HG02759 (cell line): ENCODE data around the gene ACAD8.
A peak's percentile ranks its signal among the peaks of the same experiment; 100 is the strongest.
"Not testable (repeated sequence)": the region's sequence is repeated elsewhere in the genome, so short reads cannot be mapped to it uniquely, and the experiment has no call there.

ENCODE experiments used
- ATAC-seq: cut with Tn5 transposase; IDR thresholded peaks from one replicate; pipeline ENCODE4 v1.9.1; 2021; ENCODE audit warnings: mild to moderate bottlenecking, moderate library complexity; ENCODE audit not compliant: unreplicated experiment

The ACAD8 gene

DNA sequence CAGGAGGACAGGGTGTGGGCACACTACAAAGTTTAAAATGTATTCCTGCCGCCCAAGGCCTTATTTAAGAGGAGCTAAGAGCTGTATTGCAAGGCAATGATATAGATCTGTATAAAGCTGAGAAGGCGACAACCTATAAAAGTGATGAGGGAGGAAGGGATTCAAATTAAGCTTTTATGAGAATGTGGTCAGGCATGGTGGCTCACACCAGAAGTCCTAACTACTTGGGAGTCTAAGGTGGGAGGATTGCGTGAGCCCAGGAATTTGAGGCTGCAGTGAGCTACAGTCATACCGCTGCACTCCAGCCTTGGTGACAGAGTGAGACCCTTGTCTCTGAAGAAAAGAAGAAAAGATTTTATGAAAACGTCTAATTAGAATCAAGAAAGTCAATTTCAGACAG, 13.1 kb downstream of the ACAD8 start:
- no peak for ATAC-seq

DNA sequence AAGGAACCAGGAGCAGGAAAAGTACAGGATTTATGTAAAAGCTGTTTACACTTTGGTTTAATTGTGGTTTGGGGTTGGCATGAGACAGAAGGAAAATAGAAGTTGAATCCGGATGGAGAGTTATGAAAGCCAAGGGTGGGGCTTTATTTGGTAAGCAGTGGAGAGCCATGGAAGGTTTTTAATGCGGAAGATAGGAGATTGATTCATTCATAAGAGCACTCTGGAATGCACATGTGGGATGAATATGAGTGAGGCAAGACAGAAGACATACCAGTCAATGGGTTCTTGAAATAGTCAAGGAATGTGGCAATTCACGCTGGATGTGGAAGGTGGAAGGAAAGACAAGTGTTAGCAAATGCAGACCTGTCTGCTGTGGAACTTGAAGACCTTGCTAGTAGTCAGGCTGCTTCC, 13.5 kb downstream of the ACAD8 start:
- ATAC-seq, result no peak

DNA sequence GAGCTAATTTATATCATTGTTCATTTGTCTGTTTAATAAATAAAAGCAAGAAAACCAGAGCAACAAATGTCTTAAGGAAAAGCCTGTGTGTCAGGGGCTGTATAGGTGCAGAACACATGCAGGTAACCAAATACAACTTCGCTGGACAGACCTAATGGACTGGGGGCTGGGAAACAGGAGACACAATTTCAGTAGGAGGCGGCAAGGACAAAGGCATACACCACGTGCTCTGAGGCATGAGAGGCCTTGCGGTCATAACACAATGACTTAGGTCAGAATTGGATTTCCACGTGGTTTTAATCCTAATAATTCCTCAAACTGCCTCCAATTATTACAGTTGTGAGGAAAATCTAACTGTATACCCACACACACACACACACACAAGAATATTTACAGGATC, 14.1 kb downstream of the ACAD8 start:
- no peak for ATAC-seq

DNA sequence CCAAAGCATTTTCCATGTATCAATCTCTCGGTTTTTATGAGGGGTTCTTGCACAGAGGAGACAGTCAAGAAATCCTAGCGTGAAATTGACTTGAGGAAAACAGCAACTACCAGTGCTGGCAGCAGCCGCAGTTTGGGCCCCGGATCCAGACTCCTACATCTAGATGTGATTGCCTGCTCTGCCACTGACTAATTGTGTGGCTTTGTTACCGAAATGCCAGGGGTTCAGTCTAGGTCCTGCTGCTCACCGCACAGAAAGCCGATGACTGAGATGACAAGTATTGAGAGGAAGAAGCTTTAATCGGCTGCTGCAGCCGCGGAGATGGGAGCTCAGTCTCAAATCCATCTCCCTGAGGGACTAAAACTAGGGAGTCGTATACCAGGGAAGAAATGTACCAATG, 14.6 kb downstream of the ACAD8 start:
- no peak for ATAC-seq

DNA sequence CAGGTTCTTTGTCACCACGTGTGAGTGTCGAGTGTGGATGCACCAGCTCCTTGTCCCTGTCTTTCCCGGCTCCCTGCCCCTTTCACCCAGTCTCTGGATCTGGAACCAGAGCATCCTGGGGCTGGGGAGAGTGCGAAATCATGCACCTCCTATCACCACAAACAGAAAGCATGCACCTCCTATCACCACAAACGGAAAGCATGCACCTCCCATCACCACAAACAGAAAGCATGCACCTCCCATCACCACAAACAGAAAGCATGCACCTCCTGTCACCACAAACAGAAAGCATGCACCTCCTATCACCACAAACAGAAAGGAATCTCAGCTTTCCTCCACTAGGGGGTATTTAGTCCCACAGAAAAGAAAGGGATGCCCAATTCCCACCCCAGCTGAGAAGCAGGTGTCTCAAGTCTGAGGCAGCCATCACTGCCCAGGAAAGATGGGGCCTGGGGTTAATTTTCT, 16.9 kb downstream of the ACAD8 start:
- no peak for ATAC-seq

DNA sequence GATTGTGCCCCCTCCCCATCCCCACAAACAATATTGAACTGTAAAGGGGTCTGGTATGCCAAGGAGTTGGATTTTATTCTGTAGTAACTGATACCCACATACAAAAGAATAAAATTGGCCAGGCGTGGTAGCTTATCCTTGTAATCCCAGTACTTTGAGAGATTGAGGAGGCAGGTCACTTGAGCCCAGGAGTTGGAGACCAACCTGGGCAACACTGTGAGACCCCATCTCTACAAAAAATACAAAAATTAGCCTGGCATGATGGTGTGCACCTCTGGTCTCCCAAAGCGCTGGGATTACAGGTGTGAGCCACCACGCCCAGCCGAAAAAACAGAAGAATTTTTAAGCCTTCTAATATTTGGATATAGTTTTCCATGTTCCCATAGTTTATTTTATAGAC, 18.6 kb downstream of the ACAD8 start:
- no peak for ATAC-seq

DNA sequence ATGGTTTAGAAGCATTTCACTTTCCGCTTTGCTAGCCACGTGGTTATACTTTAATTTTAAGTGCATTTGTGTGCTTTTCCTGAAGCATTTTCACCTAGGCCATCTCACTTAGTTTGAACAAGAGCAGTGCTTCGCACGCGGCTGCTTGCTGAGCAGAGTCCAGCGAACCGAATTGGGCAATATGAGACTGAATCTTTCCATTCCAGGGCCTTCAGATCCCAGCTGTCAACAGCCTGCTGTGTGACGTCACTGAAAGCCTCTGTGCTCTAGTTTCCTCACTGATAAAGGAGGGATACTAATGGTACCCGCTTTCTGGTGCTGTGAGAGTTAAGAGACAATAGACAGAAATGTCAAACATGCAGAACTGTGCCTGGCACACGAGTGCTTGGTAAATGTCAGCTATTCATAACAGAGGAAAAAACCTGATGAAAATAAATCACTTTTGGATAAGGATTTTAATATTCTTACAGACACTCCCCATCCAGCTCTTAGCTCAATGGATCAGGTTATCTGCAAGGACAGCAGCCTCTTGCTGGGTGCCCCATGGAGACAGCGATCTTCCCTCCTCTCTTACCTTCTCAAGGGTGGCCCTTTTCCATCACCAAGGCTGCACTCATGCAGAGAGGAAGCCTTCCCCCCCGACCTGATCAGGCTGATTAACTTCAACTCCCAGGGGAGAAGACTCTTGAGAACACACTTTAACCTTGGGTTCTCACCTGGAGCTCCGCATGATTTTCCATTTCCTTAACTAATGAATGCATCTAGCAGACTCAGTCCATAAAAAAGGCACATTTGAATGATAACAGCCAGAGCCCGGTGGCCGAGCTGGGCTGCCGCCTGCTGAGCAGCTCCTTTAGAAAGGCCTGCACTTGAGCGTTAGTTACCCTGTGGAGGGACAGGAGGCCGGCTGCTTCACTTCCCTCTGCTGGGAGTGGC, 19.3 kb downstream of the ACAD8 start:
- no peak for ATAC-seq

DNA sequence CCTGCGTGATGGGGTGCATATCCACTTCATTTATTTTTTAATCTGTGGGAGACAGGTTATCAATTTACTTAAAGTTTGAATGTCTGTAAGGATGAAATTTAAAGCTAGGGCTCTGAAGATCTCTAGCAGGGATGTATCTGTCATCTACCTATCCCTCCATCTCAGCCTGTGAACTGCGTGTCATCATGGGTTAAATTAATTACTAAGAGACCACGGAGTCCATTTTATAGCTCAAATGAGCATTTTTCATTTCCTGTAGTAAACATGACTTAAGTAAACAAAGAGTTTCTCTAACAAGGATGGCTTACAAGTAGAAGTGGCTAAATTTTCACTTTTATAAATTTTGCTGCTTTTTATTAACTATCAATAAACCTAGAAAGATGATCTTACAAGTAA, 19.9 kb downstream of the ACAD8 start:
- ATAC-seq, result no peak

DNA sequence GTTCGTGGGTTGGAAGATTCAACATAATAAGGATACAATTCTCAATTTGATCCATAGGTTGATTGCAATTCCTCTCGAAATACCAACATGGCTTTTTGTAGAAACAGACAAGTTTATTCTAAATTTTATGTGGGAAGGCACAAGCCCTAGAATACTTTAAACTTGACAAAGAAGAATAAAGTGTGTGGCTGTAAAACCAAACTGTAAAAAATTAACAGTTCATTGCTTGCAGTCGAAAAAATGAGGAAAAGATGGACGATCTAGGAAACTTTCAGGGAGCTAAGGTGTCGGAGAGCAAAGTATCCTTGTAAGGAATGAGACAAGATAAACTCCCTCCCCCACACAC, 21.8 kb downstream of the ACAD8 start:
- no peak for ATAC-seq

DNA sequence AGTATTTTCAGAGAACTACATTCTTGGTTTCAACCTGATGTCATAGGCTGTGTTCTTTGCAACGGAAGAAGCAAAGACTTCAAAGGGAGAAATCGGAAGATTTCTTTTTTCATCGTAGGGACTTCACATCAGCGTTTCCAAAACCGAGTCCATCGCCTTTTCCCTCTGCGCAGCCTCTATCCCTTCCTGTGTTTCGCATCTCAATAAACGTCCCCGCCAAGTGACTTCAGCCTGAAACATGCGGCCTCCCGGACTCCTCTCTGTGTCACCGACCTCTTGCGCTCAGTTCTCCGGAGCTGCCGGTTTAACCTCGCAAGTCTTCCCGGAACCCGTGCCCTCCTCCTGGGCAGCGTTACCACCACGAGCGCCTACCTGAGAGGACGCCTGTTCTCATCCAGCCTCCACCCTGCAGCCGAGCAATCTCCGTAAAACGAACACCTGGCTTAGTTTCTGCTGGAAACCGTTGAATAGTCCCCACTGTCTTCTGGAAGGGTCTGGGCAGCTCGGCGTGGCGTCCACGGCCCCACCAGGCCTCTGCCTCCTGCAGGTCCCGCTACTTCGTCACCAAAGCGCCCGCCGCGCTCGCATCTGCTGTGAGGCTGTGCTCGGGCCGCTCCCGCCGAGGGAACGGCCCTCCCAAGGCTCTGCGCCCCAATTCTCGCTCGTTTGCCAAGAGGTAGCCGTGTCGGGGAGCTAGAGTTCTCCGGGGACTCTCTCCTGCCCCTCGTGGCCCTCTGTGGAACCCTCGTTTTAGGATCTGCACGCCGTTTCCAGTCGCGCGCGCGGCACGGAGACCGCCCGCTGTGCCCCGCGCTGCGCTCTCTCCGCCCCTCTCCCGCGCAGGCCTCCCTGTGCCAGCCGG, 22.4 kb downstream of the ACAD8 start, which contains the start of gene GLB1L3:
TSS of gene GLB1L3 (plus strand) at position 846 of the 862 bp plus-strand sequence. CDS start 362 bp downstream, outside the sequence.
- ATAC-seq, result peak; percentile 74

DNA sequence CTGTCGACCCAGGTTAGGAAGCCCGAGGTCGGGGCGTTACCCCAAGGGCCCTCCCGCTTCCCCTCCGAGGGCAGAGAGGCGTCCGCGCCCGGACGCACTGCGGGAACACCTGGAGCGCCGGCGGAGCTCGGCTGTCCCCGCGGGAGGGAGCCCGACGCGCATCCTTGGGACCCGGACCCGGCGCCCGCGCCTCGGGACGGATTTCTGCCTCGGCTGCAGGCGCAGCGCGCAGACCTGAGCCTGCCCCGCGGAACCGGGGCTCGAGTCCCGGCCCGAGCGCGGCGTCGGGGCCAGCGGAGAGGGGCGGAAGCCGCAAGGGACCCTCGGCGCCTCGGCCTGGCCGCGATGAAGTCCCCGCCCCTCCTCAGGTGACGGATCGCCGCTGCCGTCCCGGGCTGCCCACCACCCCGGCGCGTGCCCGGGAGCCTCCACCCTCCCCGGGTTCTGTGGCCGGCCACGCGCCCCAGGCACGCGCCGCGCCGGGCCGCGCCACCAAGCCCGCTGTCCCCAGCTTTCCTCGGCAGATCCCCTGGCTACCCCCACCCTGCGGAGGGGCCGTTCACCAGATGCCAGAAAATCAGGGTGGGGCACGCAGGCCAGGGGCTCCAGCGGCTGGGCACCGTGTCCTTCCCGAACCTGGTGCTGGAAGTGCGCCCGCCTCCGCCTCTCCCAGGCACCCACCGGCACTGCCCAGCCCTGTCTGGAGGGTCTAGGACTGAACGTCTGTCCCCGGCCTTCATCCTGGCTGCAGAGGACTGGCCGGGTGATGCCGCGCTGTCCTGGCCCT, 23.2 kb downstream of the ACAD8 start:
- ATAC-seq, result peak; percentile 19

DNA sequence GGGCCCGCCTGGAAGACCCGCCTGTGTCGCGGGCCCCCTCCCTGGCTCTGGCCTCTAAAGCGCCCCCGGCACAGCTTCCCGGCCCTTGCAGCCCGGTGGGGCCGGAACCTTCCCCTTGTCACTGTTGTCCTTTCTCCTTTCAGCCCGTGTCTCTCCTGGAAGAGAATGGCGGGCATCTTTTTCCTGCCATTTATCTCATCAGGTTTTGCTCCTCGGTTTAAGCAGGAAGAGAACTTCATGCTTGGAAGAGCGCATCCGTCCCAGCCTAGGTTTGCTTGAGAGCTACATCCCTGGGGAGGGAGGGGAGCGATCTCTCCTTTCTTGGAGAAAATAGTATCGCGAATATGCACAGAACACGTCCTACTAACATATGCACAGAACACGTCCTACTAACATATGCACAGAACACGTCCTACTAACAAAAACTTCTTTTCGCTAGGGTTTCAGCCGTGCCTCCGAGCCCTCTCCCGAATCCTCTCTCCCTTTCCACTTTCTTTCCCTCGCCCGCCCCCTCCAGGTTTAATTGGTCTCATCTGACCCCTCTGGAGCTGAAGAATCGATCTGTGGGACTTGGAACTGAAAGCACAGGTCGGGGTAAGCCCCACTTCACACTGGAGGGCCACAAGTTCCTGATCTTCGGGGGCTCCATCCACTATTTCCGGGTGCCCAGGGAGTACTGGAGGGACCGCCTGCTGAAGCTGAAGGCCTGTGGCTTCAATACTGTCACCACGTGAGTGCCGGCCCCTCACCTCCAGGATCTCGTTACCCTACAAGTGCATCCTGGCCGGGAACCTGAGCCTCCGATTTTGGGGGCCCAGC, 24.0 kb downstream of the ACAD8 start:
- no peak for ATAC-seq

DNA sequence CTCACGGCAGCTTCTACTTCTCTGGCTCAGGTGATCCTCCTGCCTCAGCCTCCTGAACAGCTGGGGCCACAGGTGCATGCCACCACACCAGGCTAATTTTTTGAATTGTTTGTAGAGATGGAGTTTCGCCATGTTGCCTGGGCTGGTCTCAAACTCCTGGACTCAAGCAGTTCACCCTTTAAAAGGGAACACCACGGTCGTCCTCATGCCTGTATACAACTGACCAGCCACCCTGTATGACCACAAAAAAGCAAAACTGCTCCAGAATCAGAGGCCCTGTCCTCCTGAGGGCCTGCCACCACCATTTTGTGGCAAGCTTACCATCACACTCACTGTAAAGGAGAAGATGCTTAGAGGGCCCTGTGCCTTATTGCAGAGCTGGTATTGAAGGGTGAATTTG, 25.0 kb downstream of the ACAD8 start:
- no peak for ATAC-seq

DNA sequence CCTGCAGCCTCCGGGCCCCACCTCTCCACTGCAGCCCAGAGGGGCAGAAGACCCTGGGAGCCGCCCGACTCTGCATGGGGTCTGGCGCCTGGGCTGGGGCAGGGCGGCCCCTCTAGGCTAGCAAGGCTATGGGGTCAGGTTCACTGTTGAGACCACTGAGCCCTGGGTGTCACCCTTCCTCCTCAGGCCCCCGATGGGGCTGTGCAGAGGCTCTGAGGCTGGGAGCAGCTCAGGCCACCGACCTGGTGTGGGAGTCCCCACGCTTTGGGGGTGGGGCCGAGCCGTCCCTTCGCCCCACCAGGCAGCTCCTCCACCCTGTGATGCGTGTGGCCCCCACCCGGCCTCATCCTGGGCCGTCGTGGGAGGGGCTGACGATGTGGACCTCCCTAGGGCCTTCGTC, 28.3 kb downstream of the ACAD8 start:
- ATAC-seq, result not testable (repeated sequence)

DNA sequence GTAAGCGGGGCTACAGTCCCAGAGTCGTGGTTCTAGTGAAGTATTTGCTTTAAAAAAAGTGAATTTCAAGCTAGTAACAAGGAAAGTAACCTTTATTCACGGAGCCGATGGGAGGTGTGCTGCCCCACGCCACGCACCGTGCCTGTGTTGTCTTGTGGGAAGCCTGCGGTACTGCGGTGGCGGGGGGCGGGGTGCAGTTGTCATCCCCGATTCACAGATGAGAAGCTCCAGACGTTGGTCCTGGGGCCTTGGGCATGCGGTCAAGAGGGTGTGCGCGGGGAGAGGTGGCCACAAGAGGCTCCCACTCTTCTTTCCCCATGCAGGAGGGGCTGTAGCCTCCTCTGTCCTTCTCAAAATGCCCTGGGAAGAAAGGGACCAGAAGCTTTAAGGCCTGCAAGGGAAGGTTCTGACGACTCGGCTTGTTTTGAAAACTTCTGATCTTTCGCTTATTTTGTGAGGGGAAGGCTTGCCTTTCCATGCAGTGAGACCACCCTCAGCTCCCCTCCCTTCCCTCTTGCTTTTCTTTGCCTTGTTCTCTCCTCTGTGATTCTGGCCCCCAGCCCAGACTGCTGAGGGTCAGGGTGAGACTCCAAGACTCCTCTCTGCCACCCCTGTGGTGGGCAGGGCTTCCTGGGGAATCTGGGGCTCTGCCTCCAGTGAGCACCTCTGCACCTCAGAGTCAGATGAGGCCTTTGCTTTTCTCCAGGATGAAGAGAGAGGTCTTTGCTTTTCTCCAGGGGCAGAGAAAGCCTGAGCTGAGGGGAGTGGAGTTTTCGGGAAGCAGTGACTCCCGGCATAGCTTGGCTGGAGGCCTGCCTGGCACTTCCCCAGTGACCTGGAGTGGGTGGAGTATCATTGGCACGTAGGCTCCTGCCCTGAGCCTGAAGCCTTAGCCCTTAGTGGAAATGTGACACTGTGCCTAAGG, 29.0 kb downstream of the ACAD8 start:
- ATAC-seq, result no peak

DNA sequence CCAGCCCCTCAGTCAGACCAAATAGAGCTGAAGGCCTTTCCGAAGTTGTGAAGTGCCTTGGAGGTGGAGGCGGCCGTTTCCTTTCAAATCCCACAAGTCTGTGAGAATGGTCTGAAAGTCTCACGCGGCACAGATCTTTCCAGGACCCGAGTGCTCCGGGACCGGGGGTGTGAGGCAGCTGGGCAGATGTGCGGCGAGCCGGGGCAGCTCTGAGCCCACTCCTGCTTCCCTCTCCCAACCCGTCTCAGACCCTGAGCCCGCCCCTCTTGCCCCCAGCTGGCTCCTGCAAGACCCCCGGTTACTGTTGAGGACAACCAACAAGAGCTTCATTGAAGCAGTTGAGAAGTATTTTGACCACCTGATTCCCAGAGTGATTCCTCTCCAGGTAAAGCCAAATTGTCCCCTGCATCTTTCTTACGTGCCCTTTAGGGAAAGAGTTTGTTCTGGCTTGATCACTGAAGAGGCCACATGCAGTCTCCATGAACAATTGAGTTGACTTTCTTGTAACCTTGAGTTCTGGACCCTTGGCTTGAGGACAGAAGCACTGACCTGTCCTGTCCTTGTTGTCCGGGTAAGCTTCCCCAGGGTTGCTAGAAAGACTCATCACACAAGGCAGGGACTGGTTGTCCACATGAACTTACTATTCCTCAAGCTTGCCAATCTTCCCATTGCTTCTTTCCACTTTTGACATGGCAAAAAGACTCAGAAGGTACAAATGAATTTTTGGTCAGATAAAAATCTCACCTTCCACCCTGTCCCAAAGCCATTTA, 30.3 kb downstream of the ACAD8 start:
- no peak for ATAC-seq

DNA sequence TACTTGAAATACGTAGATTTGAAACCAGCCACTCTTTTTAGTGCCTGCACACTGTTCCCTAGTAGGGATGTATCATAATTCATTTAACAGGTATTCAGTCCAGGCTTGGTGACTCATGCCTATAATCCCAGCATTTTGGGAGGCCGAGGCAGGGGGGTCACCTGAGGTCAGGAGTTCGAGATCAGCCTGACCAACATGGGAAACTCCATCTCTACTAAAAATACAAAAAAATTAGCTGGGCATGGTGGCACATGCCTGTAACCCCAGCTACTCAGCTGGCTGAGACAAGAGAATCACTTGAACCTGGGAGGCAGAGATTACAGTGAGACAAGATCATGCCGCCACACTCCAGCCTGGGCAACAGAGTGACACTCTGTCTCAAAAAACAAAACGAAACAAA, 31.0 kb downstream of the ACAD8 start:
- not testable (repeated sequence) for ATAC-seq

DNA sequence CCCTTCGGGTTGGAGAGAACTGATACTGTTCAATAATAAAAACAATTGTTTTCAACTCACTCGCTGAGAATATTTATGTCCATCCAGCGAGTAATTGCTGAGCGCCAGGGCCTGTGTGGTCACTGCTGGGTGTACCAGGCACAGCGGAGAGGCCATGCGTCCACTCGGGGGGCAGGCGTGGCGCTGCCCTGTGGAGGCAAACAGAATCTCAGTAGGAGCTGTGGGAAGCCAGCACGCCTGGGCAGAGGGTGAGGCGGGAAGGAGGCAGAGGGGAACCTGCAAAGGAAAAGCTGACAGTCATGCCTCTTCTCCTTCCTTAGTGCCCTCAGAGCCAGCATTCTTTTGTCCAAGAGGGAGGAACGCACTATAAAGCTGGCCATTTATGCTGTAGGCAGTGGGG, 34.2 kb downstream of the ACAD8 start:
- ATAC-seq, result no peak
